ENCODE data around the gene PTPN18.

PTPN18 gene

GRCh38 chr2:130372833-130373807 is 17.3 kb downstream of the PTPN18 start:
- DNase-seq (ENCODE audit: low spot score in 2 of 2) (no peak), ATAC-seq (replicated peaks; ENCODE audit: extremely low read depth, poor library complexity, severe bottlenecking) (peak; percentile 12)
- H3K27ac Mint-ChIP-seq (ENCODE audit: low read depth), result peak overlapping the region; percentile 82
- H3K4me3 Mint-ChIP-seq, result peak overlapping the region; percentile 91
- no peaks in the 10 kb centered on the region for H3K9me3 Mint-ChIP-seq
- peaks cover 15% of the 10 kb centered on the region for H3K36me3 Mint-ChIP-seq (ENCODE audit: insufficient read depth)
- peaks cover 77% of the 10 kb centered on the region for H3K4me1 Mint-ChIP-seq
- H3K27me3 Mint-ChIP-seq, result no peaks in the 10 kb centered on the region

- no peak for ATAC-seq (replicated peaks; ENCODE audit: extremely low read depth, poor library complexity, severe bottlenecking)
- H3K4me1 Mint-ChIP-seq, result peaks cover 77% of the 10 kb centered on the region
Observed at GRCh38 chr2:130373808-130374365, 18.0 kb downstream of the PTPN18 start.

GRCh38 chr2:130374587-130375290 is 18.9 kb downstream of the PTPN18 start:
- no peak for DNase-seq (ENCODE audit: low spot score in 2 of 2)
- ATAC-seq (replicated peaks; ENCODE audit: extremely low read depth, poor library complexity, severe bottlenecking), result no peak
- peak overlapping the region; percentile 82 for H3K27ac Mint-ChIP-seq (ENCODE audit: low read depth)
- peaks cover 81% of the 10 kb centered on the region for H3K4me1 Mint-ChIP-seq
- no peaks in the 10 kb centered on the region for H3K27me3 Mint-ChIP-seq
- H3K9me3 Mint-ChIP-seq, result no peaks in the 10 kb centered on the region
- H3K4me3 Mint-ChIP-seq, result no peak overlapping the region
- H3K36me3 Mint-ChIP-seq (ENCODE audit: insufficient read depth), result peaks cover 15% of the 10 kb centered on the region

More at GRCh38 chr2:130373808-130374365, 18.0 kb downstream of the PTPN18 start:
- no peak for DNase-seq (ENCODE audit: low spot score in 2 of 2)
- Mint-ChIP-seq H3K36me3 (ENCODE audit: insufficient read depth) (peaks cover 15% of the 10 kb centered on the region), H3K27me3 (no peaks in the 10 kb centered on the region), H3K9me3 (no peaks in the 10 kb centered on the region), H3K4me3 (peak overlapping the region; percentile 91), H3K27ac (ENCODE audit: low read depth) (peak overlapping the region; percentile 82)

GRCh38 chr2:130375291-130376266 is 19.7 kb downstream of the PTPN18 start:
- H3K9me3 Mint-ChIP-seq, result no peaks in the 10 kb centered on the region
- H3K27ac Mint-ChIP-seq (ENCODE audit: low read depth), result peak overlapping the region; percentile 64
- DNase-seq (ENCODE audit: low spot score in 2 of 2), result no peak
- H3K4me3 Mint-ChIP-seq, result no peak overlapping the region
- peaks cover 15% of the 10 kb centered on the region for H3K36me3 Mint-ChIP-seq (ENCODE audit: insufficient read depth)
- H3K4me1 Mint-ChIP-seq, result peaks cover 81% of the 10 kb centered on the region
- no peaks in the 10 kb centered on the region for H3K27me3 Mint-ChIP-seq
- ATAC-seq (replicated peaks; ENCODE audit: extremely low read depth, poor library complexity, severe bottlenecking), result no peak

GRCh38 chr2:130376433-130377293 is 20.8 kb downstream of the PTPN18 start:
- DNase-seq (ENCODE audit: low spot score in 2 of 2) (no peak), ATAC-seq (replicated peaks; ENCODE audit: extremely low read depth, poor library complexity, severe bottlenecking) (no peak)
- Mint-ChIP-seq H3K36me3 (ENCODE audit: insufficient read depth) (peaks cover 12% of the 10 kb centered on the region), H3K4me3 (no peak overlapping the region), H3K27me3 (no peaks in the 10 kb centered on the region), H3K27ac (ENCODE audit: low read depth) (peak overlapping the region; percentile 64), H3K9me3 (no peaks in the 10 kb centered on the region), H3K4me1 (peaks cover 81% of the 10 kb centered on the region)

- DNase-seq (ENCODE audit: low spot score in 2 of 2), result no peak
- Mint-ChIP-seq H3K27me3 (no peaks in the 10 kb centered on the region), H3K9me3 (no peaks in the 10 kb centered on the region), H3K4me1 (peaks cover 83% of the 10 kb centered on the region), H3K36me3 (ENCODE audit: insufficient read depth) (peaks cover 9% of the 10 kb centered on the region), H3K27ac (ENCODE audit: low read depth) (peak overlapping the region; percentile 42), H3K4me3 (no peak overlapping the region)
- no peak for ATAC-seq (replicated peaks; ENCODE audit: extremely low read depth, poor library complexity, severe bottlenecking)
Observed at GRCh38 chr2:130377491-130377890, 21.6 kb downstream of the PTPN18 start.

GRCh38 chr2:130378206-130378897 is 22.5 kb downstream of the PTPN18 start:
- Mint-ChIP-seq H3K27ac (ENCODE audit: low read depth) (no peak overlapping the region), H3K9me3 (no peaks in the 10 kb centered on the region), H3K36me3 (ENCODE audit: insufficient read depth) (peaks cover 7% of the 10 kb centered on the region), H3K27me3 (no peaks in the 10 kb centered on the region), H3K4me1 (peaks cover 81% of the 10 kb centered on the region), H3K4me3 (no peak overlapping the region)
- ATAC-seq (replicated peaks; ENCODE audit: extremely low read depth, poor library complexity, severe bottlenecking) (no peak), DNase-seq (ENCODE audit: low spot score in 2 of 2) (no peak)

- no peaks in the 10 kb centered on the region for H3K27me3 Mint-ChIP-seq
- no peaks in the 10 kb centered on the region for H3K9me3 Mint-ChIP-seq
- DNase-seq (ENCODE audit: low spot score in 2 of 2) (no peak), ATAC-seq (replicated peaks; ENCODE audit: extremely low read depth, poor library complexity, severe bottlenecking) (no peak)
- H3K4me1 Mint-ChIP-seq, result peaks cover 77% of the 10 kb centered on the region
- H3K4me3 Mint-ChIP-seq, result no peak overlapping the region
- H3K36me3 Mint-ChIP-seq (ENCODE audit: insufficient read depth), result peaks cover 7% of the 10 kb centered on the region
- no peak overlapping the region for H3K27ac Mint-ChIP-seq (ENCODE audit: low read depth)
Observed at GRCh38 chr2:130378898-130379214, 23.0 kb downstream of the PTPN18 start.

- H3K36me3 Mint-ChIP-seq (ENCODE audit: insufficient read depth), result peaks cover 4% of the 10 kb centered on the region
- DNase-seq (ENCODE audit: low spot score in 2 of 2), result no peak
- no peak for ATAC-seq (replicated peaks; ENCODE audit: extremely low read depth, poor library complexity, severe bottlenecking)
- H3K4me1 Mint-ChIP-seq, result peaks cover 62% of the 10 kb centered on the region
- H3K9me3 Mint-ChIP-seq, result no peaks in the 10 kb centered on the region
- no peak overlapping the region for H3K4me3 Mint-ChIP-seq
- H3K27ac Mint-ChIP-seq (ENCODE audit: low read depth), result peak overlapping the region; percentile 77
- H3K27me3 Mint-ChIP-seq, result no peaks in the 10 kb centered on the region
Observed at GRCh38 chr2:130380096-130380934, 24.5 kb downstream of the PTPN18 start.

- no peaks in the 10 kb centered on the region for H3K9me3 Mint-ChIP-seq
- H3K4me1 Mint-ChIP-seq, result peaks cover 60% of the 10 kb centered on the region
- peaks cover 3% of the 10 kb centered on the region for H3K36me3 Mint-ChIP-seq (ENCODE audit: insufficient read depth)
- H3K27me3 Mint-ChIP-seq, result no peaks in the 10 kb centered on the region
- ATAC-seq (replicated peaks; ENCODE audit: extremely low read depth, poor library complexity, severe bottlenecking) (no peak), DNase-seq (ENCODE audit: low spot score in 2 of 2) (no peak)
- H3K27ac Mint-ChIP-seq (ENCODE audit: low read depth), result peak overlapping the region; percentile 77
- no peak overlapping the region for H3K4me3 Mint-ChIP-seq
Observed at GRCh38 chr2:130381145-130381544, 25.3 kb downstream of the PTPN18 start.

Measured in central memory CD8-positive, alpha-beta T cell (primary cell).